IMR-90 (cell line): ENCODE measurements around the gene RASGRP2. TPM values are rescaled to one million over a fixed set of nuclear protein-coding genes. Genes with fewer than 3 reads are reported as not detected.

Source experiments
- ATAC-seq: fragments of 200-7000 bp; cut with Tn5 transposase; 2 replicates; pipeline ENCODE4 v1.9.1; 2020; ENCODE audit warnings: low read depth, mild to moderate bottlenecking, moderate library complexity
- BruUV-seq: library from RNA; stranded (reverse); fragments of 400-500 nt; replicated peaks from 2 replicates; lab custom pipeline; 2021; lab: Mats Ljungman, UMichigan
- CTCF ChIA-PET: fragments of 300-600 bp; formaldehyde crosslinking; extraction: SDS; loops from one replicate; lab custom pipeline; 2021; ENCODE audit warnings: antibody characterized with exemption; lab: Yijun Ruan, JAX
- POLR2A ChIA-PET: fragments of 300-600 bp; sonication (Branson Sonifier 250); formaldehyde crosslinking; loops from one replicate; lab custom pipeline; 2022; ENCODE audit warnings: antibody characterized with exemption; ENCODE audit not compliant: unreplicated experiment; lab: Charles Lee
- DNase-seq: peaks from one replicate; pipeline ENCODE4 v3.0.0; 2013
- H2AFZ ChIP-seq: replicated peaks from 2 replicates; pipeline ENCODE3; 2013; ENCODE audit warnings: low read length, mild to moderate bottlenecking; ENCODE audit not compliant: poor library complexity
- H2AK5ac ChIP-seq: 2 replicates; pipeline ENCODE4 v1.6.1; 2013; ENCODE audit warnings: low read depth, low read length, inconsistent platforms
- H2AK9ac ChIP-seq: replicated peaks from 2 replicates; pipeline ENCODE3; 2013; ENCODE audit warnings: mild to moderate bottlenecking, low read depth, low read length, moderate library complexity; ENCODE audit not compliant: poor library complexity
- H2BK120ac ChIP-seq: 2 replicates; pipeline ENCODE4 v1.6.1; 2013; ENCODE audit warnings: low read depth, low read length, inconsistent platforms
- H2BK15ac ChIP-seq: 3 replicates; pipeline ENCODE4 v1.6.1; 2013; ENCODE audit warnings: low read depth, low read length, inconsistent platforms
- H2BK20ac ChIP-seq: 2 replicates; pipeline ENCODE4 v1.6.1; 2013; ENCODE audit warnings: low read depth, mild to moderate bottlenecking, inconsistent platforms, low read length, moderate library complexity
- H2BK5ac ChIP-seq: 2 replicates; pipeline ENCODE4 v1.6.1; 2013; ENCODE audit warnings: mild to moderate bottlenecking, low read depth, low read length, inconsistent platforms; ENCODE audit not compliant: poor library complexity, severe bottlenecking
- H3K14ac ChIP-seq: replicated peaks from 2 replicates; pipeline ENCODE4 v1.6.1; 2013; ENCODE audit warnings: low read depth, low read length, inconsistent platforms
- H3K18ac ChIP-seq: 2 replicates; pipeline ENCODE4 v1.6.1; 2013; ENCODE audit warnings: low read depth, low read length, control low read depth
- H3K23ac ChIP-seq: 2 replicates; pipeline ENCODE4 v1.6.1; 2013; ENCODE audit warnings: low read depth, low read length, inconsistent platforms
- H3K27ac ChIP-seq: 2 replicates; pipeline ENCODE4 v1.5.1; 2013; ENCODE audit warnings: mild to moderate bottlenecking, control low read depth, low read length; ENCODE audit not compliant: insufficient read depth
- H3K27me3 ChIP-seq: 2 replicates; pipeline ENCODE4 v1.6.1; 2013; ENCODE audit warnings: low read length; ENCODE audit not compliant: control insufficient read depth, insufficient read depth
- H3K36me3 ChIP-seq: 2 replicates; pipeline ENCODE4 v1.6.1; 2013; ENCODE audit warnings: low read length, mixed read lengths; ENCODE audit not compliant: control insufficient read depth, insufficient read depth
- H3K4ac ChIP-seq: 2 replicates; pipeline ENCODE4 v1.6.1; 2013; ENCODE audit warnings: low read depth, low read length, inconsistent platforms
- H3K4me1 ChIP-seq: 2 replicates; pipeline ENCODE4 v1.6.1; 2013; ENCODE audit warnings: low read length, mixed read lengths; ENCODE audit not compliant: control insufficient read depth, insufficient read depth
- H3K4me2 ChIP-seq: 2 replicates; pipeline ENCODE4 v1.6.1; 2013; ENCODE audit warnings: low read depth, mild to moderate bottlenecking, control low read depth, low read length, moderate library complexity
- H3K4me3 ChIP-seq: 2 replicates; pipeline ENCODE4 v1.5.1; 2013; ENCODE audit warnings: low read depth, mild to moderate bottlenecking, control low read depth, low read length, moderate library complexity; ENCODE audit not compliant: insufficient read depth
- H3K56ac ChIP-seq: 2 replicates; pipeline ENCODE4 v1.6.1; 2013; ENCODE audit warnings: low read length, inconsistent platforms; ENCODE audit not compliant: insufficient read depth; ENCODE audit errors: extremely low read depth
- H3K79me1 ChIP-seq, 2 experiments: 2 replicates each; pipeline ENCODE4 v1.6.1; 2013; ENCODE audit warnings: low read length in 2 of 2, inconsistent platforms in 1 of 2, low read depth in 1 of 2
- H3K9ac ChIP-seq: 2 replicates; pipeline ENCODE4 v1.6.1; 2013; ENCODE audit warnings: low read depth, low read length, control low read depth
- H3K9me1 ChIP-seq: 2 replicates; pipeline ENCODE4 v1.6.1; 2013; ENCODE audit warnings: low read length, inconsistent platforms; ENCODE audit not compliant: insufficient read depth
- H3K9me3 ChIP-seq: 2 replicates; pipeline ENCODE4 v1.6.1; 2013; ENCODE audit warnings: low read length; ENCODE audit not compliant: control insufficient read depth, insufficient read depth
- H4K20me1 ChIP-seq: 2 replicates; pipeline ENCODE4 v1.6.1; 2013; ENCODE audit warnings: low read length, inconsistent platforms; ENCODE audit not compliant: insufficient read depth
- H4K5ac ChIP-seq: 2 replicates; pipeline ENCODE4 v1.6.1; 2013; ENCODE audit warnings: mild to moderate bottlenecking, low read depth, low read length, control low read depth
- H4K8ac ChIP-seq, 2 experiments: 2 replicates each; pipeline ENCODE4 v1.6.1; 2013; ENCODE audit warnings: low read depth in 2 of 2, low read length in 2 of 2, control low read depth in 1 of 2, inconsistent platforms in 1 of 2
- H4K91ac ChIP-seq: 2 replicates; pipeline ENCODE4 v1.6.1; 2013; ENCODE audit warnings: low read depth, low read length, inconsistent platforms; ENCODE audit not compliant: insufficient read depth
- RFX5 ChIP-seq: IDR thresholded peaks from 2 replicates; pipeline ENCODE4 v1.8.0; 2012; ENCODE audit warnings: low read depth, mild to moderate bottlenecking, low read length, moderate library complexity
- SMC3 ChIP-seq: fragments of 150-350 bp; IDR thresholded peaks from 2 replicates; pipeline ENCODE4 v1.6.1; 2016; ENCODE audit warnings: low read depth, mild to moderate bottlenecking, antibody characterized with exemption, low read length, moderate library complexity
- WGBS, 2 experiments: methylation state at CpG; one replicate each; pipeline versions ENCODE4 v1.1.5 to v1.1.7; 2013; ENCODE audit warnings: missing lambda C conversion rate in 2 of 2; ENCODE audit not compliant: insufficient read length in 1 of 2; ENCODE audit errors: extremely low coverage in 2 of 2; 5-methylcytosine and 5-hydroxymethylcytosine counted together
- dilution Hi-C: fragments of 300-500 bp; cut with HindIII; formaldehyde crosslinking; loops from one replicate; pipeline ENCODE4 v1.14.3; 2018; ENCODE audit warnings: low sequenced_read_pairs; ENCODE audit not compliant: unreplicated experiment
- in situ Hi-C: fragments of 300-500 bp; cut with MboI; formaldehyde crosslinking; loops from 3 replicates; pipeline ENCODE4 v1.14.3; 2019; ENCODE audit warnings: low sequenced_read_pairs, inconsistent platforms, mixed read lengths
- intact Hi-C: fragments of 100-400 bp; cut with micrococcal nuclease; formaldehyde crosslinking; loops from 2 replicates; pipeline ENCODE4 v1.10.0; 2022
- polyA plus RNA-seq, 3 experiments: library from polyadenylated mRNA; depleted of rRNA; stranded (reverse); fragments of >200 nt; gene quantifications; 2 replicates each; pipeline ENCODE4 v1.2.3, GENCODE V29; 2012; ENCODE audit warnings: low replicate concordance in 1 of 3
- total RNA-seq: library from RNA; depleted of rRNA; stranded (reverse); fragments of >200 nt; gene quantifications from 2 replicates; pipeline ENCODE4 v1.2.3, GENCODE V29; 2012

RASGRP2 gene
- total and polyA plus RNA-seq, 2 of the 4 experiments (the other 2 are of a cell fraction): 1.2 TPM; not detected in 1

- H3K79me1 ChIP-seq: no peaks in the 10 kb centered on the region
- no peak overlapping the region for H3K4ac ChIP-seq
- H4K5ac ChIP-seq: no peak overlapping the region
- no peak overlapping the region for H3K56ac ChIP-seq
- no peak for ATAC-seq
- TF ChIP-seq RFX5 (peak; percentile 17; the same call in 1 of the 2 replicates), SMC3 (no peak)
- H3K4me3 ChIP-seq: no peak overlapping the region
- H4K20me1 ChIP-seq: no peaks in the 10 kb centered on the region
- POLR2A ChIA-PET: no interaction called here
- H3K23ac ChIP-seq: no peak overlapping the region
- H2BK20ac ChIP-seq: no peak overlapping the region
- peak; percentile 13 for DNase-seq
- no peak overlapping the region for H3K14ac ChIP-seq
- no peak overlapping the region for H2AK5ac ChIP-seq
- peaks cover 56% of the 10 kb centered on the region for H3K27me3 ChIP-seq
- H3K9me3 ChIP-seq: no peaks in the 10 kb centered on the region
- no peak overlapping the region for H2BK120ac ChIP-seq
- no peaks in the 10 kb centered on the region for H3K36me3 ChIP-seq
- H4K8ac ChIP-seq: no peak overlapping the region
- H3K4me2 ChIP-seq: no peak overlapping the region
- dilution Hi-C loops: no loop called here
- in situ Hi-C loops: no loop called here
- WGBS, 2 experiments: 71% methylated on average over 1 of the region's 9 CpGs; no CpG with 5 or more reads in 1 of the 2 experiments
- no peak overlapping the region for H3K9ac ChIP-seq
- no peaks in the 10 kb centered on the region; the same call in 1 of the 2 replicates for H3K4me1 ChIP-seq
- no peak overlapping the region for H2AFZ ChIP-seq
- BruUV-seq: no TSS peak
- H3K9me1 ChIP-seq: no peaks in the 10 kb centered on the region
- CTCF ChIA-PET: no interaction called here
- intact Hi-C loops: no loop called here
- H4K91ac ChIP-seq: no peak overlapping the region
- no peak overlapping the region for H3K18ac ChIP-seq
- no peak overlapping the region for H2AK9ac ChIP-seq
- no peak overlapping the region for H2BK5ac ChIP-seq
- no peak overlapping the region for H2BK15ac ChIP-seq
- no peak overlapping the region for H3K27ac ChIP-seq
These were observed 57.3 kb downstream of the RASGRP2 start for GRCh38 chr11:64686466-64687170.
